ENCODE measurements around the gene FRMD6. TPM values are rescaled to one million over a fixed set of nuclear protein-coding genes. Genes with fewer than 3 reads are reported as not detected.
"Not testable (repeated sequence)": the region's sequence is repeated elsewhere in the genome, so short reads cannot be mapped to it uniquely, and the experiment has no call there.

FRMD6 gene
- total RNA-seq, 2 donors from 2014 or later = 2.7 to 9.5 TPM

DNA sequence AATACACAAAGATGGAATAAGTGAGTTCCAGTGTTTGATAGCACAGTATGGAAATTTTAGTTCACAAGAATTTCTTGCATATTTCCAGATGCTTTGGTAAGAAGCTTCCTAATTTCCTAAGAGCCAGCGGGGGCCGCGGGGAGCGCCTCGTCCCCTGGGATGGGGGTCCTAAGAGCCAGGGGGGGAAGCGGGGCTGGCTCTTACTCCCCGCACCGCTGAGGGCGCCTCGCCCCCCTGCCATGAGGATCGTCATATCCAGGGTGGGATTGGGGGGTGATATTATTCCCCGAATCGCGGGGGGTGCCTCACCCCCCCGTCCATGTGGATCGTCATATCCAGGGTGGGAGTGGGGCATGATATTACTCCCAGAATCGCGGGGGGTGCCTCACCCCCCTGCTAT, 108.2 kb downstream of the FRMD6 start:
- DNase-seq = no peak
- TF ChIP-seq, protein P1, sequence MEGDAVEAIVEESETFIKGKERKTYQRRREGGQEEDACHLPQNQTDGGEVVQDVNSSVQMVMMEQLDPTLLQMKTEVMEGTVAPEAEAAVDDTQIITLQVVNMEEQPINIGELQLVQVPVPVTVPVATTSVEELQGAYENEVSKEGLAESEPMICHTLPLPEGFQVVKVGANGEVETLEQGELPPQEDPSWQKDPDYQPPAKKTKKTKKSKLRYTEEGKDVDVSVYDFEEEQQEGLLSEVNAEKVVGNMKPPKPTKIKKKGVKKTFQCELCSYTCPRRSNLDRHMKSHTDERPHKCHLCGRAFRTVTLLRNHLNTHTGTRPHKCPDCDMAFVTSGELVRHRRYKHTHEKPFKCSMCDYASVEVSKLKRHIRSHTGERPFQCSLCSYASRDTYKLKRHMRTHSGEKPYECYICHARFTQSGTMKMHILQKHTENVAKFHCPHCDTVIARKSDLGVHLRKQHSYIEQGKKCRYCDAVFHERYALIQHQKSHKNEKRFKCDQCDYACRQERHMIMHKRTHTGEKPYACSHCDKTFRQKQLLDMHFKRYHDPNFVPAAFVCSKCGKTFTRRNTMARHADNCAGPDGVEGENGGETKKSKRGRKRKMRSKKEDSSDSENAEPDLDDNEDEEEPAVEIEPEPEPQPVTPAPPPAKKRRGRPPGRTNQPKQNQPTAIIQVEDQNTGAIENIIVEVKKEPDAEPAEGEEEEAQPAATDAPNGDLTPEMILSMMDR (IDR thresholded peaks at IDR 0.05) = no peak
- no peaks in the 10 kb centered on the region for H3K27me3 ChIP-seq
- no peaks in the 10 kb centered on the region for H3K9me3 ChIP-seq
- no peak overlapping the region for H3K4me3 ChIP-seq
- H3K9ac ChIP-seq (ENCODE audit: low read depth in 2 of 2, low read length in 2 of 2) = no peak overlapping the region
- no peaks in the 10 kb centered on the region for H3K36me3 ChIP-seq
- H3K4me1 ChIP-seq = no peaks in the 10 kb centered on the region
- intact Hi-C loops (cut with DNase I) = no loop called here
- no peak overlapping the region for H3K27ac ChIP-seq

DNA sequence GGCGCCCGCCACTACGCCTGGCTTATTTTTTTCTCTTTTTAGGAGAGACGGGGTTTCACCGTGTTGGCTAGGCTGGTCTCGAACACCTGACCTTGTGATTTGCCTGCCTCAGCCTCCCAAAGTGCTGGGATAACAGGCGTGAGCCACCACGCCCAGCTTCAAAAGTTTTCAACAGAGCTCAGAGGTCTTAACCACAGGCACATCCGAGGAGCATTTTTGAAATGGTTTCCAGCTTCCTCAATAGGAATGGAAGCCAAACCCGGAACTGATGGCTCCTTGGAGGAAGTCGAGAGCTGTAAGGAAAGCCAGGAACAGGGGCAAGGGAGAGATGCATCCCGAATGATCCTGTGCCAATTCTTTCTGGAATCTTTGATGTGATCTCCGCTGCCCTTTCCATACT, 114.0 kb downstream of the FRMD6 start:
- H3K9me3 ChIP-seq; H3K36me3 ChIP-seq; H3K27ac ChIP-seq; H3K9ac ChIP-seq (ENCODE audit: low read depth in 2 of 2, low read length in 2 of 2); intact Hi-C loops (cut with DNase I); H3K27me3 ChIP-seq; H3K4me1 ChIP-seq; H3K4me3 ChIP-seq; DNase-seq: not testable (repeated sequence)

DNA sequence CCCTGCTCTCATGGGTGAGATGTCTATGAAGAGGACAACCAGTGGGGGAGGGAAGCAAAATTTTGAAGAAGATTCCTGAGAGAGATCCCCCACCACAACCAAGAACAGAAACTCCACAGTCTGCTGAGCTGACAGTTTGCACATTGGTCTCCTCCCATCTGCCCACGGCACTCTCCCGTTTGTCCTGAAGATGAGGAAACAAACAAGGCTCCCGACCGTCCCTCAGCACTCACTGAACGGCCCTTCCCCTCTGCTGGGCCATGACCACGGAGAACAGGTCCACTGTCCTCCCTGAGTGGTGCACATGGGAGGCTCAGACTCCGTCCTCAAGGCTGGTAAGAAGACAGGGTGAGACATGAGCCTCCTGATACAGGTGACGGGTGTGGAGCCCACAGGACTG, 114.9 kb downstream of the FRMD6 start:
- H3K27ac ChIP-seq; H3K9me3 ChIP-seq; H3K4me1 ChIP-seq; H3K36me3 ChIP-seq; H3K4me3 ChIP-seq; intact Hi-C loops (cut with DNase I); DNase-seq; H3K27me3 ChIP-seq; H3K9ac ChIP-seq (ENCODE audit: low read depth in 2 of 2, low read length in 2 of 2): not testable (repeated sequence)

DNA sequence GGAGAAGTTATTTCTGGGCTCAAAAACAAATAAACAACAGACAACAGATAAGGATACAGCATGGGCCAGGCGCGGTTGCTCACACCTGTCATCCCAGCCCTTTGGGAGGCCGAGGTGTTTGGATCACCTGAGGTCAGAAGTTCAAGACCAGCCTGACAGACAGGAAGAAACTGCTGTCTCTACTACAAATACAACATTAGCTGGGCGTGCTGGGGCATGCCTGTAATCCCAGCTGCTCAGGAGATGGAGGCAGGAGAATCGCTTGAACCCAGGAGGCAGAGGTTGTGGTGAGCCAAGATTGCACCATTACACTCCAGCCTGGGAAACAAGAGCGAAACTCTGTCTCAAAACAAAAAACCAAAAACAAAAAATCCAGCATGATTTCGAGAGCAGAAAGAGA, 117.6 kb downstream of the FRMD6 start:
- intact Hi-C loops (cut with DNase I); H3K9me3 ChIP-seq; H3K36me3 ChIP-seq; DNase-seq; H3K27me3 ChIP-seq; H3K4me3 ChIP-seq; H3K27ac ChIP-seq; H3K4me1 ChIP-seq; H3K9ac ChIP-seq (ENCODE audit: low read depth in 2 of 2, low read length in 2 of 2): not testable (repeated sequence)

DNA sequence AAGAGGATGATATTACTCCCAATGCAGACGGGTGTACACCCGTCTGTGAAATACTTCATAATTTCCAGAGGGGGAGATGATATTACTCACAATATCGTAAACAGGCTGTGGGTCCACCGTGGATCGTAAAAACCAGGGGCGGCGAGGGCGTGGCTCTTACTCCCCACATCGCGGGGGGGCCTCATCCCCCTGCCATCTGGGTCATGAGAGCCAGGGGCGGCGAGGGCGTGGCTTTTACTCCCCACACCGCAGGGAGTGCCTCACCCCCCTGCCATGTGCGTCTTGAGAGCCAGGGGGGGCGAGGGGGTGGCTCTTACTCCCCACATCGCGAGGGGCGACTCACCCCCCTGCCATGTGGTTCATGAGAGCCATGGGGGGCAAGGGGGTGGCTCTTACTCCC, 122.5 kb downstream of the FRMD6 start:
- Histone ChIP-seq H3K4me3 (no peak overlapping the region), H3K36me3 (no peaks in the 10 kb centered on the region), H3K27ac (no peak overlapping the region), H3K9me3 (no peaks in the 10 kb centered on the region), H3K9ac (ENCODE audit: low read depth in 2 of 2, low read length in 2 of 2) (no peak overlapping the region), H3K4me1 (no peaks in the 10 kb centered on the region), H3K27me3 (no peaks in the 10 kb centered on the region)
- intact Hi-C loops (cut with DNase I) = loop anchor here (10.0 kb wide), 1 partner anchor 409 kb away; no protein-coding TSS in a partner anchor
- DNase-seq = no peak
- TF ChIP-seq, protein P1 (IDR thresholded peaks at IDR 0.05) = no peak

DNA sequence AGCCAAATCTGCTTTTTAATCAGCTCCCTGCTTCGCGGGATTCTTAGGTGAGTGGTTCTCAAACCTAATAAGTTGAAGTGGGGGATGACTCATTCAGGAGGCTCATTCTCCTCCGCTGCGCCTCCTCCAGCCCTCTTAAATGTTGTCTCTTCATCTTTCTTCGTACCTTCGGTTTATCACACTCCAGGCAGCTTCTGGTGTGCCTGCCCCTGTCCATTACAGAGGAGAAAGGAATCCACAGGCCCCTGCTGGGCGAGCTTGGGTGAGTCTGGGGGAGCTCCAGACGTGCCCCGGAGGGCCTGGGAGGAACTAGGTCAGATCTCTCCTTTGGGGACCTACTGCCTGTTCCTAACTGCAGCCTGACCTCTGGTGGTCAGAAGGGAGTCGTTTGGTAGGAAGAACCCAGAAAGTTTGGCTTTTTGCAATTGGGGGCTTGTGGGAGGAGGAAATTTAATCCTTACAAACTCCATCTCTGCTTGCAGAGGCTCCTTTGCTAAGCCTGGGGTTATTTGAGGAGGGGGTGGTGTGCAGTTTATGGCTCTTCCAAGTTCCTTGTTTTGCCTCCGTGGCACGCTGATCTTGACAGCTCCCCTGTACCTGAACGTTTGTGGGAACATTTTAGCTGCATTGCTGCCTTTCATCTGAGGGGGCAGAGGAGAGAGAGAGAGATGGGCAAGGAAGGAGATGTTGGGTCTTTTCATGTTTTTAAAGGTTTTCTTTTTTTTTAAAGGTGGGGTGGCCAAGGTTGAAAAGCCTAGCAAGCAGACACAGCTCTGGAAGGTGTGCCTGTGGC, 124.6 kb downstream of the FRMD6 start:
- H3K4me1 ChIP-seq = no peaks in the 10 kb centered on the region
- peak; percentile 27 for DNase-seq
- no peaks in the 10 kb centered on the region for H3K36me3 ChIP-seq
- intact Hi-C loops (cut with DNase I) = loop anchor here (2.0 to 10.0 kb wide), 2 partner anchors 411 to 491 kb away; no protein-coding TSS in a partner anchor
- no peak overlapping the region for H3K9ac ChIP-seq (ENCODE audit: low read depth in 2 of 2, low read length in 2 of 2)
- no peaks in the 10 kb centered on the region for H3K27me3 ChIP-seq
- H3K4me3 ChIP-seq = no peak overlapping the region
- H3K27ac ChIP-seq = no peak overlapping the region
- TF ChIP-seq, protein P1 (IDR thresholded peaks at IDR 0.05) = peak; percentile 41
- no peaks in the 10 kb centered on the region for H3K9me3 ChIP-seq

DNA sequence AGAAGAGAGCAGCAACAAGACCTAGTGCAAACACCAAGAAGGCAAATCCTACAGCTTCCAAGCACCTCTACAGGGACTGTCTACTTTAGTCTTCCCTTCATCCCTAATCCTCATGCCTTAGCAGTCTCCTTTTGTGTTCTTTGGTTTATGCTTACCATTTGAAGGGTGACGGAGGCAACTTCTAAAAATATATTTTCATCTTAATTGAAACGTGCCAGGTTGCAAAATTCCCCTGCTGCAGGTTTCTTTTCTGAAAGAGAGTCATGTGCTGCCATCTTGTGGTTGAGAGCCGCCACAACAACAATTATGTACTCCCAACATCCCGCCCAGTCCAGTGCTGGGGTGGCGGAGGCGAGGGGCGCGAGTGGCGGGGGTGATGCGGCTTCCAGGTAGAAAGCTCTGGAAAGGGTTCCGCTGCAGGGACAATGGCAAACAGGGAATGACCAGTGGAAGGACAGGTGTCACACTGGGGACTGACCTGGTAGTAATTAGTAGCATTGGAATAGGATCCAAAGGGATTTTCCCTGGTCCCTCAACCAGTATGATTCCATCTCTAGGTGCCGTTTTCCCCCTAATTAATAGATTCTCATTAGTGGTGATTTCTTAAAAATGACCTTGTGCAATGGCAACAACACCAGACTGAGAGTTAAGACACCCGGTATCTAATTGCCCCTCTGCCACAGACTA, 128.4 kb downstream of the FRMD6 start:
- no peaks in the 10 kb centered on the region for H3K27me3 ChIP-seq
- no peak overlapping the region for H3K9ac ChIP-seq (ENCODE audit: low read depth in 2 of 2, low read length in 2 of 2)
- intact Hi-C loops (cut with DNase I) = loop anchor here (10.0 kb wide), 1 partner anchor 195 kb away; no protein-coding TSS in a partner anchor
- TF ChIP-seq, protein P1 (IDR thresholded peaks at IDR 0.05) = peak; percentile 85
- no peaks in the 10 kb centered on the region for H3K4me1 ChIP-seq
- peak; percentile 75 for DNase-seq
- H3K4me3 ChIP-seq = no peak overlapping the region
- no peaks in the 10 kb centered on the region for H3K36me3 ChIP-seq
- H3K9me3 ChIP-seq = no peaks in the 10 kb centered on the region
- H3K27ac ChIP-seq = no peak overlapping the region
